Neuronal stem cell (in vitro differentiated cells): ENCODE results near the gene C19orf53.
A peak's percentile ranks its signal among the peaks of the same experiment; 100 is the strongest.

Source experiments
- DNase-seq: peaks from one replicate; pipeline ENCODE4 v3.0.0-alpha.2; 2013; ENCODE audit warnings: low spot score
- H2AFZ ChIP-seq: one replicate; pipeline ENCODE4 v1.6.1; 2013; ENCODE audit warnings: mild to moderate bottlenecking, low read length, inconsistent platforms
- H2AK5ac ChIP-seq: 2 replicates; pipeline ENCODE4 v1.6.1; 2013; ENCODE audit warnings: low read depth, mild to moderate bottlenecking, inconsistent platforms, low read length, moderate library complexity, mixed read lengths
- H2BK120ac ChIP-seq: 2 replicates; pipeline ENCODE4 v1.6.1; 2013; ENCODE audit warnings: low read depth, mild to moderate bottlenecking, inconsistent platforms, low read length, moderate library complexity, mixed read lengths
- H2BK12ac ChIP-seq: one replicate; pipeline ENCODE4 v1.6.1; 2013; ENCODE audit warnings: low read length, inconsistent platforms
- H2BK15ac ChIP-seq: 2 replicates; pipeline ENCODE4 v1.6.1; 2013; ENCODE audit warnings: mild to moderate bottlenecking, low read length, inconsistent platforms, mixed read lengths
- H2BK5ac ChIP-seq: one replicate; pipeline ENCODE4 v1.6.1; 2013; ENCODE audit warnings: inconsistent platforms, mild to moderate bottlenecking, low read length, moderate library complexity
- H3K14ac ChIP-seq: one replicate; pipeline ENCODE4 v1.6.1; 2013; ENCODE audit warnings: low read length, inconsistent platforms
- H3K18ac ChIP-seq: 2 replicates; pipeline ENCODE4 v1.6.1; 2013; ENCODE audit warnings: low read length, inconsistent platforms
- H3K23ac ChIP-seq: 2 replicates; pipeline ENCODE4 v1.6.1; 2013; ENCODE audit warnings: low read depth, mild to moderate bottlenecking, mixed read lengths, low read length, inconsistent platforms; ENCODE audit not compliant: poor library complexity
- H3K27ac ChIP-seq: replicated peaks from 3 replicates; pipeline ENCODE4 v1.5.1; 2013; ENCODE audit warnings: low read length, inconsistent platforms
- H3K27me3 ChIP-seq, 3 experiments: 2 replicates each; pipeline ENCODE4 v1.6.1; 2013; ENCODE audit warnings: low read length in 3 of 3, mild to moderate bottlenecking in 2 of 3, inconsistent platforms in 1 of 3, low read depth in 1 of 3, mixed read lengths in 1 of 3, moderate library complexity in 1 of 3; ENCODE audit not compliant: control insufficient read depth in 3 of 3, insufficient read depth in 3 of 3
- H3K36me3 ChIP-seq, 2 donors: replicated peaks in 1 of 2; 2 replicates each; pipeline ENCODE4 v1.6.1; 2013; ENCODE audit warnings: low read length in 2 of 2; ENCODE audit not compliant: control insufficient read depth in 2 of 2, insufficient read depth in 2 of 2
- H3K4ac ChIP-seq: 2 replicates; pipeline ENCODE4 v1.6.1; 2013; ENCODE audit warnings: inconsistent platforms, mild to moderate bottlenecking, low read length, moderate library complexity
- H3K4me1 ChIP-seq, 2 donors: 1 replicate in 1 of 2; 2 replicates in 1 of 2; pipeline ENCODE4 v1.6.1; 2013; ENCODE audit warnings: low read length in 2 of 2, low read depth in 1 of 2; ENCODE audit not compliant: control insufficient read depth in 2 of 2, insufficient read depth in 1 of 2
- H3K4me2 ChIP-seq: one replicate; pipeline ENCODE4 v1.6.1; 2013; ENCODE audit warnings: mild to moderate bottlenecking, low read length, inconsistent platforms; ENCODE audit not compliant: insufficient read depth, poor library complexity, severe bottlenecking
- H3K4me3 ChIP-seq, 2 donors: 2 replicates each; pipeline ENCODE4 v1.5.1; 2013; ENCODE audit warnings: low read length in 2 of 2, mild to moderate bottlenecking in 2 of 2, inconsistent platforms in 1 of 2, moderate library complexity in 1 of 2
- H3K79me1 ChIP-seq: one replicate; pipeline ENCODE4 v1.6.1; 2013; ENCODE audit warnings: low read depth, mild to moderate bottlenecking, inconsistent platforms, low read length, moderate library complexity
- H3K9ac ChIP-seq: one replicate; pipeline ENCODE4 v1.6.1; 2013; ENCODE audit warnings: mild to moderate bottlenecking, low read depth, low read length, inconsistent platforms; ENCODE audit not compliant: poor library complexity
- H3K9me3 ChIP-seq, 2 donors: replicated peaks in 1 of 2; 2 replicates each; pipeline versions ENCODE3 to v1.6.1; 2013; ENCODE audit warnings: low read length in 2 of 2, mild to moderate bottlenecking in 2 of 2, inconsistent platforms in 1 of 2, low read depth in 1 of 2, mixed read lengths in 1 of 2, moderate library complexity in 1 of 2; ENCODE audit not compliant: control insufficient read depth in 2 of 2, insufficient read depth in 1 of 2
- H4K8ac ChIP-seq: one replicate; pipeline ENCODE4 v1.6.1; 2013; ENCODE audit warnings: low read depth, mild to moderate bottlenecking, inconsistent platforms, low read length, moderate library complexity
- H4K91ac ChIP-seq: one replicate; pipeline ENCODE4 v1.6.1; 2013; ENCODE audit warnings: low read length, low read depth, mild to moderate bottlenecking, inconsistent platforms; ENCODE audit not compliant: poor library complexity
- WGBS, 2 donors: extraction: QIAGEN DNeasy Blood & Tissue Kit; methylation state at CpG; one replicate each; pipeline ENCODE4 v1.1.7; 2013; ENCODE audit warnings: missing lambda C conversion rate in 2 of 2, mixed read lengths in 1 of 2; ENCODE audit not compliant: insufficient read length in 2 of 2, insufficient replicate concordance in 1 of 2; ENCODE audit errors: extremely low coverage in 2 of 2; 5-methylcytosine and 5-hydroxymethylcytosine counted together

Gene C19orf53

DNA sequence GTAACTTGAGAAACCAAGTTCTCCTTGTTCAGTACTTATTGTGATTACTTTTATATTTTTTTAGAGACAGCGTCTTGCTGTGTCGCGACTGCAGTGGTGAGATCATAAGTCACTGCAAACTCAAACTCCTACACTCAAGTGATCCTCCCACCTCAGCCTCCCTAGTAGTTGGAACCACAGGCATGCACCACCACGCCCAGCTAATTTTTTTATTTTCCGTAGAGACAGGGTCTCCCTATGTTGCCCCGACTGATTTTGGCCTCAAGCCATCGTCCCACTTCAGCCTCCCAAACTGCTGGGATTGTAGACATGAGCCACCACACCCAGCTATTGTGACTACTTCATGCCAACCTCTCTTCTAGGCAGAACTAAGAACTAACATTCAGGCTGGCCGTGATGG lies 8.3 kb downstream of the C19orf53 start:
- no peak overlapping the region for H2BK5ac ChIP-seq

DNA sequence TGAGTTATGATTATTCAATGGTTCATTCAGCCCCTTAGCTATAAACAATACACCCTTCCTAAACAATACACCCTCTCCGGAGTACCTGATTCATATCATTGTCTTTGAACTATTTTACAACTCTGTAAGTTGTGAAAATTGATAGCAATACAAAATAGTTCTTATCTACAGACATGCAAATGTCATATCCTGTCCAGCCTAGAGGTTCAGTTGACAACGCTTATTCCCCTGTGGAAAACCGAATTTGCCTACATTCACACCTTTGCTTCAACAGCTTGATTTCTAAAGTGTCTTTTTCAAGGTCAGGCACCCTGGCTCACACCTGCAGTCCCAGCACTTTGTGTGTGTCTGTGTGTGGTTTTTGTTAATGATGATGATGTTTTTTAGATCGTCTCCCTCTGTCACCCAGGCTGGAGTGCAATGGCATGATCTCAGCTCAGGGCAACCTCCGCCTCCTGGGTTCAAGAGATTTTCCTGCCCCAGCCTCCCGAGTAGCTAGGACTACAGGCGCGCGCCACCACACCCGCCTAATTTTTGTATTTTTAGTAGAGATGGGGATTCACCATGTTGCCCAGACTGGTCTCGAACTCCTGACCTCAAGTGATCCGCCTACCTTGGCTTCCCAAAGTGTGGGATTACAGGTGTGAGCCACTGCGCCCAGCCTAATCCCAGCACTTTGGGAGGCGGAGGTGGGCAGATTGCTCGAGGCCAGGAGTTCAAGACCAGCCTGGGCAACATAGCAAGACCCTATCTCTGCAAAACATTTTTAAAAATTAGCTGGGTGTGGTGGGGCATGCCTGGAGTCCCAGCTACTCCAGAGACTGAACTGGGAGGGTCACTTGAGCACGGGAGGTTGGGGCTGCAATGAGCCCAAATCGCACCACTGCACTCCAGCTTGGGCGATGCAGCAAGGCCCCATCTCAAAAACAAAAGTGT lies 9.6 kb downstream of the C19orf53 start:
- peak overlapping the region; percentile 31 for H2AFZ ChIP-seq
- H3K4ac ChIP-seq, result no peak overlapping the region
- H3K4me1 ChIP-seq, result peaks cover 7 to 15% of the 10 kb centered on the region in 2 donors
- peaks cover 6 to 12% of the 10 kb centered on the region in 2 donors for H3K36me3 ChIP-seq
- H3K18ac ChIP-seq, result no peak overlapping the region
- no peak overlapping the region for H3K27ac ChIP-seq
- H3K79me1 ChIP-seq, result no peaks in the 10 kb centered on the region
- H3K4me2 ChIP-seq, result no peak overlapping the region
- no peak overlapping the region for H3K9ac ChIP-seq
- H3K14ac ChIP-seq, result no peak overlapping the region
- H4K8ac ChIP-seq, result no peak overlapping the region
- H3K27me3 ChIP-seq, result no peaks in the 10 kb centered on the region
- DNase-seq, result no peak
- peak overlapping the region; percentile 26 for H2BK15ac ChIP-seq
- peaks cover 4 to 6% of the 10 kb centered on the region in 2 donors for H3K9me3 ChIP-seq
- H2AK5ac ChIP-seq, result peak overlapping the region; percentile 70
- H2BK120ac ChIP-seq, result no peak overlapping the region
- no peak overlapping the region for H4K91ac ChIP-seq
- H2BK5ac ChIP-seq, result no peak overlapping the region
- no CpG with 5 or more reads among the region's 18 CpGs for WGBS, 2 donors
- H3K23ac ChIP-seq, result no peak overlapping the region
- no peak overlapping the region for H2BK12ac ChIP-seq
- no peak overlapping the region for H3K4me3 ChIP-seq

More for the DNA sequence above, 8.3 kb downstream of the C19orf53 start:
- Histone ChIP-seq H3K23ac (no peak overlapping the region), H3K9ac (no peak overlapping the region), H3K9me3 (peaks cover 4 to 6% of the 10 kb centered on the region in 2 donors), H2BK15ac (peak overlapping the region; percentile 2), H3K18ac (no peak overlapping the region), H2BK12ac (no peak overlapping the region), H3K27ac (no peak overlapping the region), H4K91ac (no peak overlapping the region), H3K4me1 (peaks cover 7 to 15% of the 10 kb centered on the region in 2 donors), H3K4ac (no peak overlapping the region), H4K8ac (no peak overlapping the region), H3K4me2 (no peak overlapping the region), H3K14ac (no peak overlapping the region), H3K27me3 (no peaks in the 10 kb centered on the region), H2BK120ac (no peak overlapping the region), H3K79me1 (no peaks in the 10 kb centered on the region), H3K36me3 (peaks cover 18 to 25% of the 10 kb centered on the region in 2 donors), H3K4me3 (no peak overlapping the region), H2AK5ac (no peak overlapping the region), H2AFZ (peak overlapping the region; percentile 31)
- WGBS, 2 donors, result no CpG with 5 or more reads among the region's 8 CpGs
- no peak for DNase-seq

DNA sequence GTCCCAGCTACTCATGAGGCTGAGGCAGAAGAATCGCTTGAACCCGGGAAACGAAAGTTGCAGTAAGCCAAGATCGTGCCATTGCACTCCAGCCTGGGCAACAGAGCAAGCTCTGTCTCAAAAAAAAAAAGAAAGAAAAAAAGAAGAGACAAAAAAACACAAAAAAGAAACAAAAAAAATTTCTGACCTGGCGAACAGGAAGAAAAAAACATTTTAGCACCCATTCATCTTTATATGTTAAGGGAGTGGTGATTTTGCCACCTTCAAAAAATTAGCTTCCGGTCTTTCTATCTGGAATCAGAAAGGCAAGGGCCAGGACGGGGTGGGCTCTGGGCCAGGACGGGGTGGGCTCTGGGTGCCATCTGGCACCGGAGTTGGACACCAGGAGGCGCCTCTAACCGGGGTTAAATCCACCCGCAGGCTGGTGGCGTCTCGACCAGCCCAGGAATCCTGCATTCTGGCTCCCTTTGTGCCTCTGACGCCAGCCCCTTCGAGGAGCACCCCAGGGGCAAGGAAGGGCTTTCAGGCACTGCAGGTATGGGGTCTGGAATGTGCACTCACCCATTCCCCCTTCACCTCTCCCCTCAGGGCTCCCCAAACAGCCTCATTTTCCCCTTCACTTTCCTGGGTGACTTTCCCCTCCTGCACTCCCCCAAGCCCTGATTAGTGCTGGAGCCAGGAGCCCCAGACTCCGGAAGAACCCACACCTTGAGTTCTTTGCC lies 10.6 kb downstream of the C19orf53 start:
- peak overlapping the region; percentile 86 for H2AFZ ChIP-seq
- no peak overlapping the region for H3K27ac ChIP-seq
- peak overlapping the region; percentile 11 for H2AK5ac ChIP-seq
- H3K9me3 ChIP-seq, result peaks cover 0 to under 1% of the 10 kb centered on the region in 2 donors
- H2BK5ac ChIP-seq, result no peak overlapping the region
- H3K14ac ChIP-seq, result no peak overlapping the region
- no peak overlapping the region for H3K4me2 ChIP-seq
- H4K91ac ChIP-seq, result no peak overlapping the region
- no peak overlapping the region for H3K4me3 ChIP-seq
- H3K23ac ChIP-seq, result peak overlapping the region; percentile 34
- no peak overlapping the region for H3K4ac ChIP-seq
- H3K79me1 ChIP-seq, result no peaks in the 10 kb centered on the region
- DNase-seq, result no peak
- H3K27me3 ChIP-seq, result no peaks in the 10 kb centered on the region
- H3K9ac ChIP-seq, result no peak overlapping the region
- H2BK15ac ChIP-seq, result no peak overlapping the region
- WGBS, 2 donors, result no CpG with 5 or more reads among the region's 17 CpGs
- no peak overlapping the region for H4K8ac ChIP-seq
- no peak overlapping the region for H2BK12ac ChIP-seq
- H3K4me1 ChIP-seq, result peaks cover 7 to 15% of the 10 kb centered on the region in 2 donors
- H2BK120ac ChIP-seq, result peak overlapping the region; percentile 73
- peaks cover 0 to 1% of the 10 kb centered on the region in 2 donors for H3K36me3 ChIP-seq
- H3K18ac ChIP-seq, result peak overlapping the region; percentile 89

DNA sequence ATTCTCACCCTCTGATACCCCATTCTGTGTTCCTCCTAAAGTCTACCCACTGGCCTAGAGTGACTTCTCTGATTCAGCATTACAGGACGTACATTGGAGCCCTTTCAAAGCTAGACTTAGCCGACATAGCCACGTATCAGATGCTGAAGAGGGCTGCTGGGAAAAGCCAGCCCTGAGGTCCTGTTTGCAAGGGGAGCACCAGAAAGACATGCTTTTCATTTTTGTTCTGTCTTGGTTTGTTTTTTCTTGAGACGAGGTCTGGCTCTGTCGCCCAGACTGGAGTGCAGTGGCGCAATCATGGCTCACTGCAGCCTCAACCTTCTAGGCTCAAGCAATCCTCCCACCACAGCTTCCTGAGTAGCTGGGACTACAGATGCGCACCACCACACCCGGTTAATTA lies 14.7 kb downstream of the C19orf53 start:
- H3K27ac ChIP-seq, result no peak overlapping the region
- H3K4me3 ChIP-seq, result no peak overlapping the region

More for the DNA sequence above, 14.7 kb downstream of the C19orf53 start:
- Histone ChIP-seq H2BK15ac (no peak overlapping the region), H2AFZ (no peak overlapping the region), H4K91ac (no peak overlapping the region), H3K23ac (no peak overlapping the region), H2BK120ac (no peak overlapping the region), H4K8ac (no peak overlapping the region), H3K27me3 (no peaks in the 10 kb centered on the region), H2BK5ac (no peak overlapping the region), H2AK5ac (no peak overlapping the region), H3K14ac (no peak overlapping the region), H3K79me1 (no peaks in the 10 kb centered on the region), H3K4ac (no peak overlapping the region), H2BK12ac (no peak overlapping the region), H3K4me2 (no peak overlapping the region), H3K18ac (no peak overlapping the region), H3K9ac (no peak overlapping the region), H3K36me3 (no peaks in the 10 kb centered on the region), H3K9me3 (no peaks in the 10 kb centered on the region), H3K4me1 (peaks cover 0 to 2% of the 10 kb centered on the region in 2 donors)
- WGBS, 2 donors, result no CpG with 5 or more reads among the region's 8 CpGs
- no peak for DNase-seq
